HepG2 (cell line): ENCODE measurements around the gene PXT1. TPM values are rescaled to one million over a fixed set of nuclear protein-coding genes. Genes with fewer than 3 reads are reported as not detected.
A peak's percentile ranks its signal among the peaks of the same experiment; 100 is the strongest.

Experiments used
- CAMTA2 ChIP-seq: sonication (generic); formaldehyde crosslinking; IDR thresholded peaks from 2 replicates; pipeline ENCODE4 v1.4.0; 2020; ENCODE audit warnings: mild to moderate bottlenecking, missing genetic modification reagents, borderline replicate concordance
- FOXC1 ChIP-seq: sonication (generic); formaldehyde crosslinking; IDR thresholded peaks from 2 replicates; pipeline ENCODE4 v1.8.0; 2022; ENCODE audit warnings: mild to moderate bottlenecking, missing genetic modification reagents, borderline replicate concordance
- IRF2 ChIP-seq: IDR thresholded peaks from 2 replicates; pipeline ENCODE4 v1.6.1; 2018; ENCODE audit warnings: missing genetic modification reagents, missing compliant biosample characterization
- RXRA ChIP-seq: sonication (generic); formaldehyde crosslinking; IDR thresholded peaks from 2 replicates; pipeline ENCODE4 v1.5.1; 2020; ENCODE audit warnings: missing genetic modification reagents
- SATB2 ChIP-seq: sonication (generic); formaldehyde crosslinking; IDR thresholded peaks from 2 replicates; pipeline ENCODE4 v1.5.0; 2020; ENCODE audit warnings: missing genetic modification reagents
- TSC22D2 ChIP-seq: sonication (generic); formaldehyde crosslinking; IDR thresholded peaks from 2 replicates; pipeline ENCODE4 v1.5.1; 2020; ENCODE audit warnings: missing genetic modification reagents, mild to moderate bottlenecking, borderline replicate concordance
- XRCC5 ChIP-seq: fragments of 200-400 bp; formaldehyde crosslinking; optimal IDR thresholded peaks from 2 replicates; pipeline ENCODE3; 2017; ENCODE audit warnings: mild to moderate bottlenecking, low read length
- ZBTB38 ChIP-seq: sonication (generic); formaldehyde crosslinking; IDR thresholded peaks from 2 replicates; pipeline ENCODE4 v1.5.1; 2020; ENCODE audit warnings: mild to moderate bottlenecking, missing genetic modification reagents
- ZNF460 ChIP-seq: sonication (generic); formaldehyde crosslinking; IDR thresholded peaks from 2 replicates; pipeline ENCODE4 v1.5.1; 2020; ENCODE audit warnings: missing genetic modification reagents, mild to moderate bottlenecking, borderline replicate concordance
- polyA plus RNA-seq, 8 experiments: library from polyadenylated mRNA; depleted of rRNA in 3 of 8; stranded (reverse) in 7 of 8; unstranded in 1 of 8; fragments of >200 nt; fragmentation: Illumina TruSeq in 4 of 8; extraction: Trizol in 4 of 8; gene quantifications; 2 replicates each; pipeline versions ENCODE4 v1.2.1 to v1.2.3, GENCODE V29; 2011 to 2016; ENCODE audit warnings: low read depth in 4 of 8, missing spikeins in 1 of 8, mixed read lengths in 1 of 8; ENCODE audit not compliant: insufficient read depth in 1 of 8
- total RNA-seq, 5 experiments: library from RNA; depleted of rRNA; stranded (reverse); fragments of >200 nt; fragmentation: Illumina TruSeq; extraction: Trizol; gene quantifications; 2 replicates each; pipeline ENCODE4 v1.2.3, GENCODE V29; 2016; ENCODE audit warnings: low read depth in 1 of 5
- TF ChIP-seq, protein P1 (sequence below): IDR thresholded peaks from 2 replicates; pipeline ENCODE4 v1.6.1; 2018; ENCODE audit warnings: missing genetic modification reagents, mild to moderate bottlenecking, missing compliant biosample characterization
- TF ChIP-seq, protein P2 (sequence below): IDR thresholded peaks from 2 replicates; pipeline ENCODE4 v1.6.1; 2016; ENCODE audit warnings: mild to moderate bottlenecking
- TF ChIP-seq, protein P3 (sequence below): sonication (generic); formaldehyde crosslinking; IDR thresholded peaks from 2 replicates; pipeline ENCODE4 v1.4.0; 2020; ENCODE audit warnings: missing genetic modification reagents
- TF ChIP-seq, protein P4 (sequence below): sonication (generic); formaldehyde crosslinking; IDR thresholded peaks from 2 replicates; pipeline ENCODE4 v1.4.0; 2020; ENCODE audit warnings: mild to moderate bottlenecking, missing genetic modification reagents

Gene PXT1
- total and polyA plus RNA-seq, 2 of the 13 experiments (the other 11 are each of a cell fraction or from before 2014, with no cell fraction given): 0.04 TPM; not detected in 1

DNA sequence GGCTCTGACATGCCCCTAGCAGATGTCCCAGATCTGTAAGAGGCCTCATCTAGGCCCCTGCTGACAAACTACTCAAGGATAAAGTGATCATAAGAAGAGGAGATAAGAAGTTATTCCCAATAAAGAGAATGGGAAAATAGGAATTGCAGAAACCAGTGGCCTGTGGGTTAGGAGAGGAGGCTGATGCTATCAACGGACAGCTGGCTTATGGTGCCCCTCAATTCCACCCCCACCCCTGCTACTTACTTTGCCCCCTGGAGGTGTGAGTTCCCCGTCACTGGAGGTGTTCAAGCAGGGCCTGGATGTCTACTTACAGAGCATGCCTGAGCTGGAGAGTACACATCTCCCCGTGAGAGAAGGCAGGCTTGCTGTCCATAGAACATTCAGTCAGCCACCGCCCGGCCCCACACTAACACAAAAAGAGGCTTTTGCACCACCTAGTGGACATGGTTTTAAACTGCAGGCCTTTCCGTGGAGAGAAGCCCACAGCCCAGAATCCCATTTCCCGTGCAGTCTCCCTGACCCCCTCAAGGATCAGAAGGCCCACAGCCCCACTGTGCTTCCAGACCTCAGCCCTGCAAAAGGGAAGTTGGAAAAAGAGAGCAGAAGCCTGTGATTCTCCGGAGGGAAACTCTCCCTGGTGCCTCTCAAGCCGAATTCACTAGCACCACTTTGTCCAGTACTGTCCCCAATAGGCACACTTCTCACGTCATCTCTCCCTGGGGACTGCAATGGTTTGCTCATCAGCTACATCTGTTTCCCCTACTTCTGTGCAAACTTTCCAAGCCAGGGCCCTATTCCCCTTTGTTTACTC is 82.2 kb downstream of the PXT1 start (continued):
- TF ChIP-seq ZNF460 (CRISPR knock-in tag) (no peak), IRF2 (peak; percentile 54; the same call in 1 of the 2 replicates), CAMTA2 (CRISPR knock-in tag) (no peak), XRCC5 (peak; percentile 68), RXRA (CRISPR knock-in tag) (0 out of 2 replicates have a peak, but pooled peaks have one; percentile 18), FOXC1 (0 out of 2 replicates have a peak, but pooled peaks have one; percentile 32), TSC22D2 (CRISPR knock-in tag) (peak; percentile 68; the same call in 1 of the 2 replicates), SATB2 (CRISPR knock-in tag) (no peak), ZBTB38 (CRISPR knock-in tag) (0 out of 2 replicates have a peak, but pooled peaks have one; percentile 30)
- TF ChIP-seq, protein P1, sequence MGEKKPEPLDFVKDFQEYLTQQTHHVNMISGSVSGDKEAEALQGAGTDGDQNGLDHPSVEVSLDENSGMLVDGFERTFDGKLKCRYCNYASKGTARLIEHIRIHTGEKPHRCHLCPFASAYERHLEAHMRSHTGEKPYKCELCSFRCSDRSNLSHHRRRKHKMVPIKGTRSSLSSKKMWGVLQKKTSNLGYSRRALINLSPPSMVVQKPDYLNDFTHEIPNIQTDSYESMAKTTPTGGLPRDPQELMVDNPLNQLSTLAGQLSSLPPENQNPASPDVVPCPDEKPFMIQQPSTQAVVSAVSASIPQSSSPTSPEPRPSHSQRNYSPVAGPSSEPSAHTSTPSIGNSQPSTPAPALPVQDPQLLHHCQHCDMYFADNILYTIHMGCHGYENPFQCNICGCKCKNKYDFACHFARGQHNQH (CRISPR knock-in tag): peak; percentile 29; the same call in 1 of the 2 replicates
- TF ChIP-seq, protein P2, sequence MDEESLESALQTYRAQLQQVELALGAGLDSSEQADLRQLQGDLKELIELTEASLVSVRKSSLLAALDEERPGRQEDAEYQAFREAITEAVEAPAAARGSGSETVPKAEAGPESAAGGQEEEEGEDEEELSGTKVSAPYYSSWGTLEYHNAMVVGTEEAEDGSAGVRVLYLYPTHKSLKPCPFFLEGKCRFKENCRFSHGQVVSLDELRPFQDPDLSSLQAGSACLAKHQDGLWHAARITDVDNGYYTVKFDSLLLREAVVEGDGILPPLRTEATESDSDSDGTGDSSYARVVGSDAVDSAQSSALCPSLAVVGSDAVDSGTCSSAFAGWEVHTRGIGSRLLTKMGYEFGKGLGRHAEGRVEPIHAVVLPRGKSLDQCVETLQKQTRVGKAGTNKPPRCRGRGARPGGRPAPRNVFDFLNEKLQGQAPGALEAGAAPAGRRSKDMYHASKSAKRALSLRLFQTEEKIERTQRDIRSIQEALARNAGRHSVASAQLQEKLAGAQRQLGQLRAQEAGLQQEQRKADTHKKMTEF (CRISPR knock-in tag): 0 out of 2 replicates have a peak, but pooled peaks have one; percentile 53
- TF ChIP-seq, protein P3, sequence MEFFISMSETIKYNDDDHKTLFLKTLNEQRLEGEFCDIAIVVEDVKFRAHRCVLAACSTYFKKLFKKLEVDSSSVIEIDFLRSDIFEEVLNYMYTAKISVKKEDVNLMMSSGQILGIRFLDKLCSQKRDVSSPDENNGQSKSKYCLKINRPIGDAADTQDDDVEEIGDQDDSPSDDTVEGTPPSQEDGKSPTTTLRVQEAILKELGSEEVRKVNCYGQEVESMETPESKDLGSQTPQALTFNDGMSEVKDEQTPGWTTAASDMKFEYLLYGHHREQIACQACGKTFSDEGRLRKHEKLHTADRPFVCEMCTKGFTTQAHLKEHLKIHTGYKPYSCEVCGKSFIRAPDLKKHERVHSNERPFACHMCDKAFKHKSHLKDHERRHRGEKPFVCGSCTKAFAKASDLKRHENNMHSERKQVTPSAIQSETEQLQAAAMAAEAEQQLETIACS: no peak
- TF ChIP-seq, protein P4, sequence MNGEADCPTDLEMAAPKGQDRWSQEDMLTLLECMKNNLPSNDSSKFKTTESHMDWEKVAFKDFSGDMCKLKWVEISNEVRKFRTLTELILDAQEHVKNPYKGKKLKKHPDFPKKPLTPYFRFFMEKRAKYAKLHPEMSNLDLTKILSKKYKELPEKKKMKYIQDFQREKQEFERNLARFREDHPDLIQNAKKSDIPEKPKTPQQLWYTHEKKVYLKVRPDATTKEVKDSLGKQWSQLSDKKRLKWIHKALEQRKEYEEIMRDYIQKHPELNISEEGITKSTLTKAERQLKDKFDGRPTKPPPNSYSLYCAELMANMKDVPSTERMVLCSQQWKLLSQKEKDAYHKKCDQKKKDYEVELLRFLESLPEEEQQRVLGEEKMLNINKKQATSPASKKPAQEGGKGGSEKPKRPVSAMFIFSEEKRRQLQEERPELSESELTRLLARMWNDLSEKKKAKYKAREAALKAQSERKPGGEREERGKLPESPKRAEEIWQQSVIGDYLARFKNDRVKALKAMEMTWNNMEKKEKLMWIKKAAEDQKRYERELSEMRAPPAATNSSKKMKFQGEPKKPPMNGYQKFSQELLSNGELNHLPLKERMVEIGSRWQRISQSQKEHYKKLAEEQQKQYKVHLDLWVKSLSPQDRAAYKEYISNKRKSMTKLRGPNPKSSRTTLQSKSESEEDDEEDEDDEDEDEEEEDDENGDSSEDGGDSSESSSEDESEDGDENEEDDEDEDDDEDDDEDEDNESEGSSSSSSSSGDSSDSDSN: 0 out of 2 replicates have a peak, but pooled peaks have one; percentile 22
